HepG2 (cell line): ENCODE measurements around the gene VIT. TPM values are rescaled to one million over a fixed set of nuclear protein-coding genes. Genes with fewer than 3 reads are reported as not detected.
A peak's percentile ranks its signal among the peaks of the same experiment; 100 is the strongest.

Source experiments
- ATAC-seq: fragments of 200-7000 bp; cut with Tn5 transposase; 3 replicates; pipeline ENCODE4 v1.9.1; 2020; ENCODE audit warnings: mild to moderate bottlenecking, moderate library complexity
- BruUV-seq: library from RNA; stranded (reverse); fragments of 400-500 nt; replicated peaks from 2 replicates; lab custom pipeline; 2021; lab: Mats Ljungman, UMichigan
- CTCF ChIA-PET: fragments of 300-600 bp; formaldehyde crosslinking; extraction: SDS; loops from one replicate; lab custom pipeline; 2021; ENCODE audit warnings: low total read pairs, inconsistent platforms, low intra/inter-chr PET ratio; lab: Yijun Ruan, JAX
- POLR2A ChIA-PET: fragments of 350-600 bp; sonication (Branson Sonifier 250); formaldehyde crosslinking; loops from one replicate; lab custom pipeline; 2020; ENCODE audit warnings: antibody characterized with exemption, inconsistent platforms; lab: Yijun Ruan, JAX
- DNase-seq: peaks from one replicate; pipeline ENCODE4 v3.0.0-alpha.2; 2015; ENCODE audit warnings: low spot score
- FAIRE-seq: peaks from 3 replicates; lab custom pipeline; 2011; peaks lifted over from hg19 to GRCh38; lab: Jason Lieb, UNC
- H2AFZ ChIP-seq: one replicate; pipeline ENCODE4 v1.6.1; 2011; ENCODE audit warnings: low read length, inconsistent platforms
- H3K27ac ChIP-seq: fragments of 300-600 bp; 3 replicates; pipeline ENCODE4 v1.8.0; 2011; ENCODE audit warnings: mixed run types, mild to moderate bottlenecking, mixed read lengths, low read length, inconsistent platforms; ENCODE audit not compliant: insufficient read depth; ENCODE audit errors: extremely low read length
- H3K27me3 ChIP-seq, 2 experiments: fragments of 200-600 bp in 1 of 2; 2 replicates in 1 of 2; 3 replicates in 1 of 2; pipeline versions ENCODE4 v1.6.0 to v1.8.0; 2011; ENCODE audit warnings: low read length in 2 of 2, mild to moderate bottlenecking in 2 of 2, moderate library complexity in 2 of 2, inconsistent platforms in 1 of 2; ENCODE audit not compliant: insufficient read depth in 2 of 2, control insufficient read depth in 1 of 2
- H3K36me3 ChIP-seq, 2 experiments: fragments of 200-600 bp in 1 of 2; replicated peaks in 1 of 2; 2 replicates in 1 of 2; 3 replicates in 1 of 2; pipeline versions ENCODE4 v1.5.1 to v1.8.0; 2011; ENCODE audit warnings: low read length in 2 of 2, inconsistent platforms in 1 of 2; ENCODE audit not compliant: insufficient read depth in 2 of 2, control insufficient read depth in 1 of 2
- H3K4me1 ChIP-seq: 2 replicates; pipeline ENCODE4 v1.5.1; 2012; ENCODE audit warnings: low read length, inconsistent platforms; ENCODE audit not compliant: insufficient read depth
- H3K4me2 ChIP-seq: 2 replicates; pipeline ENCODE4 v1.6.0; 2011; ENCODE audit warnings: low read depth, low read length, inconsistent platforms
- H3K4me3 ChIP-seq, 3 experiments: fragments of 200-600 bp in 1 of 3; sonication (generic), shearing (Covaris generic) in 1 of 3; replicated peaks in 1 of 3; 2 replicates each; pipeline ENCODE4 v1.5.1; 2011 to 2016; ENCODE audit warnings: low read length in 3 of 3, inconsistent platforms in 2 of 3, low read depth in 2 of 3, mild to moderate bottlenecking in 2 of 3, control low read depth in 1 of 3, mixed read lengths in 1 of 3; ENCODE audit not compliant: insufficient read depth in 1 of 3
- H3K79me2 ChIP-seq: one replicate; pipeline ENCODE4 v1.6.1; 2011; ENCODE audit warnings: low read length, inconsistent platforms; ENCODE audit not compliant: insufficient read depth
- H3K9ac ChIP-seq: 2 replicates; pipeline ENCODE4 v1.6.0; 2011; ENCODE audit warnings: mild to moderate bottlenecking, low read depth, low read length, inconsistent platforms; ENCODE audit not compliant: insufficient read depth
- H3K9me3 ChIP-seq: 2 replicates; pipeline ENCODE4 v1.5.1; 2012; ENCODE audit warnings: mild to moderate bottlenecking, low read length
- H4K20me1 ChIP-seq: 2 replicates; pipeline ENCODE4 v1.6.0; 2011; ENCODE audit warnings: inconsistent platforms, mild to moderate bottlenecking, low read length, moderate library complexity; ENCODE audit not compliant: insufficient read depth
- CTCF ChIP-seq: sonication (generic); formaldehyde crosslinking; IDR thresholded peaks from 2 replicates; pipeline ENCODE4 v1.5.0; 2020; ENCODE audit warnings: mild to moderate bottlenecking, missing genetic modification reagents, moderate library complexity
- FOXJ3 ChIP-seq: sonication (generic); formaldehyde crosslinking; IDR thresholded peaks from 2 replicates; pipeline ENCODE4 v1.4.0; 2020; ENCODE audit warnings: missing genetic modification reagents, mild to moderate bottlenecking, borderline replicate concordance
- HMGXB4 ChIP-seq, 2 experiments: sonication (generic) in 1 of 2; formaldehyde crosslinking in 1 of 2; IDR thresholded peaks; 2 replicates each; pipeline versions ENCODE4 v1.4.0 to v1.6.1; 2018 to 2020; ENCODE audit warnings: missing genetic modification reagents in 2 of 2, borderline replicate concordance in 1 of 2, low read depth in 1 of 2, mild to moderate bottlenecking in 1 of 2, missing biosample characterization in 1 of 2
- HNF4A ChIP-seq: sonication (generic); formaldehyde crosslinking; IDR thresholded peaks from 2 replicates; pipeline ENCODE4 v1.4.0; 2020; ENCODE audit warnings: missing genetic modification reagents
- PRDM4 ChIP-seq: sonication (generic); formaldehyde crosslinking; IDR thresholded peaks from 2 replicates; pipeline ENCODE4 v1.9.0; 2021; ENCODE audit warnings: missing genetic modification reagents, borderline replicate concordance
- RAD21 ChIP-seq: fragments of 450-650 bp; formaldehyde crosslinking; IDR thresholded peaks from 2 replicates; pipeline ENCODE4 v1.5.0; 2020; ENCODE audit warnings: mild to moderate bottlenecking
- SMC3 ChIP-seq: IDR thresholded peaks from 2 replicates; pipeline ENCODE4 v1.6.1; 2011; ENCODE audit warnings: low read length, improper control_type of control experiment
- TARDBP ChIP-seq: sonication (generic); formaldehyde crosslinking; IDR thresholded peaks from 2 replicates; pipeline ENCODE4 v1.8.0; 2022; ENCODE audit warnings: mild to moderate bottlenecking, missing genetic modification reagents
- TEAD3 ChIP-seq: optimal IDR thresholded peaks from 2 replicates; pipeline ENCODE3; 2016; ENCODE audit warnings: borderline replicate concordance
- XRCC5 ChIP-seq: fragments of 200-400 bp; formaldehyde crosslinking; optimal IDR thresholded peaks from 2 replicates; pipeline ENCODE3; 2017; ENCODE audit warnings: mild to moderate bottlenecking, low read length
- ZNF816 ChIP-seq: sonication (generic); formaldehyde crosslinking; IDR thresholded peaks from 2 replicates; pipeline ENCODE4 v1.8.0; 2022; ENCODE audit warnings: missing genetic modification reagents, mild to moderate bottlenecking, borderline replicate concordance
- WGBS: methylation state at CpG from one replicate; pipeline ENCODE4 v1.1.6; 2017; ENCODE audit warnings: low lambda C conversion rate; 5-methylcytosine and 5-hydroxymethylcytosine counted together
- in situ Hi-C: cut with HindIII; loops from 2 replicates; pipeline ENCODE4 v1.10.0; 2017; ENCODE audit warnings: low pct_unique_long_range_greater_than_20kb; ENCODE audit not compliant: extremely low pct_ligation_motif_present
- intact Hi-C: fragments of 100-400 bp; cut with micrococcal nuclease; formaldehyde crosslinking; loops from one replicate; pipeline ENCODE4 v1.10.0; 2022; ENCODE audit not compliant: unreplicated experiment
- polyA plus RNA-seq, 8 experiments: library from polyadenylated mRNA; depleted of rRNA in 3 of 8; stranded (reverse) in 7 of 8; unstranded in 1 of 8; fragments of >200 nt; fragmentation: Illumina TruSeq in 4 of 8; extraction: Trizol in 4 of 8; gene quantifications; 2 replicates each; pipeline versions ENCODE4 v1.2.1 to v1.2.3, GENCODE V29; 2011 to 2016; ENCODE audit warnings: low read depth in 4 of 8, missing spikeins in 1 of 8, mixed read lengths in 1 of 8; ENCODE audit not compliant: insufficient read depth in 1 of 8
- total RNA-seq, 5 experiments: library from RNA; depleted of rRNA; stranded (reverse); fragments of >200 nt; fragmentation: Illumina TruSeq; extraction: Trizol; gene quantifications; 2 replicates each; pipeline ENCODE4 v1.2.3, GENCODE V29; 2016; ENCODE audit warnings: low read depth in 1 of 5
- TF ChIP-seq, protein P1 (sequence below): IDR thresholded peaks from 2 replicates; pipeline ENCODE4 v1.6.1; 2016; ENCODE audit warnings: low read depth
- TF ChIP-seq, protein P2 (sequence below): sonication (generic); formaldehyde crosslinking; IDR thresholded peaks from 2 replicates; pipeline ENCODE4 v1.4.0; 2020; ENCODE audit warnings: missing genetic modification reagents

Gene VIT
- total and polyA plus RNA-seq, 2 of the 13 experiments (the other 11 are each of a cell fraction or from before 2014, with no cell fraction given) = not detected

DNA sequence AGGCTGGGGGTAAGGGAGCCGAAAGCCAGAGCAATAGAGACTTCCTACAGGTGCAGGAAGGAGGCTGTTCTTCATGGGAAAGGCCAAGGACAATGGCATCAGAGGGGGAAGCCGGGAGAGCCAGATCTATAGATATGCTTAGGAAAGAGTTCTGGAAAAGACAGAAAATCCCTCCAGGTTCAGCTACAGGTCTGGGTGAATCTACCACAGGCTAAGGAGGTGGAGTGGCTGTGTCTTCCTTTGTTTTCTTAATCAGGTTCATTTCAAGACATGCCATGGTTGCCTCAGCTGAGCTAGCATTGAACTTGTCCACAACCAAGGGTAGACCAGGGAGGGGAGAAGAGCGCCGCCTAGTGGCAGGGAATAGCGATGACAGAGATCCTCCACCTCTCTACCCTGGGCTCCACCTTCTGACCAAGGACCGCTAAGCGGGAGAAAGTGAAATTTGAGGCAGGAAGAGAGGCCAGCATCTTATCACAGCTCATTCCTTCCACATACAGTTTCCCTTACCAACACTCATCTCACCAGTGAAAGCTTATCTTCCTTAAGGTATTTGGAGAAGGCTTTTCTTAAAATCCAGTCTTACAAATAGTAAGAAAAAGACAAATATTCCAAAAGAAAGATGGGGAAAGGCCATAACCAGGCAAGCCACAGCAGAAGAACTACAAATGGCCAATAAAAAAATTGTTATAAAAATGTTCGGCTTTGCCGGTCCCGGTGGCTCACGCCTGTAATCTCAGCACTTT, 74.2 kb downstream of the VIT start:
- Histone ChIP-seq H3K9ac (no peak overlapping the region), H3K79me2 (no peaks in the 10 kb centered on the region), H3K36me3 (no peaks in the 10 kb centered on the region), H3K4me3 (no peak overlapping the region), H3K4me1 (no peaks in the 10 kb centered on the region), H3K27me3 (peaks cover 4 to 20% of the 10 kb centered on the region in 2 experiments; a peak in 4 of 5 replicates), H4K20me1 (no peaks in the 10 kb centered on the region), H3K9me3 (no peaks in the 10 kb centered on the region), H3K27ac (no peak overlapping the region), H3K4me2 (no peak overlapping the region), H2AFZ (no peak overlapping the region)
- CTCF ChIA-PET = no interaction called here
- no TSS peak for BruUV-seq
- POLR2A ChIA-PET = no interaction called here
- intact Hi-C loops = no loop called here
- in situ Hi-C loops = no loop called here
- 36% methylated on average over 11 of the region's 11 CpGs for WGBS
- ATAC-seq = peak; percentile 95
- DNase-seq = peak; percentile 67
- FAIRE-seq = peak; percentile 81
- TF ChIP-seq PRDM4 (CRISPR knock-in tag) (no peak), FOXJ3 (CRISPR knock-in tag) (no peak), XRCC5 (peak; percentile 82), ZNF816 (CRISPR knock-in tag) (no peak), HMGXB4 (CRISPR knock-in tag; IDR thresholded peaks at IDR 0.05; ENCODE audit: borderline replicate concordance in 1 of 2, low read depth in 1 of 2) (0 out of 4 replicates have a peak, but pooled peaks have one; percentile 31 to 42), CTCF (peak; percentile 89), TARDBP (0 out of 2 replicates have a peak, but pooled peaks have one; percentile 24), HNF4A (CRISPR knock-in tag) (0 out of 2 replicates have a peak, but pooled peaks have one; percentile 20), TEAD3 (CRISPR knock-in tag) (peak; percentile 30), RAD21 (CRISPR knock-in tag) (peak; percentile 55; the same call in 1 of the 2 replicates), SMC3 (peak; percentile 47)
- TF ChIP-seq, protein P1, sequence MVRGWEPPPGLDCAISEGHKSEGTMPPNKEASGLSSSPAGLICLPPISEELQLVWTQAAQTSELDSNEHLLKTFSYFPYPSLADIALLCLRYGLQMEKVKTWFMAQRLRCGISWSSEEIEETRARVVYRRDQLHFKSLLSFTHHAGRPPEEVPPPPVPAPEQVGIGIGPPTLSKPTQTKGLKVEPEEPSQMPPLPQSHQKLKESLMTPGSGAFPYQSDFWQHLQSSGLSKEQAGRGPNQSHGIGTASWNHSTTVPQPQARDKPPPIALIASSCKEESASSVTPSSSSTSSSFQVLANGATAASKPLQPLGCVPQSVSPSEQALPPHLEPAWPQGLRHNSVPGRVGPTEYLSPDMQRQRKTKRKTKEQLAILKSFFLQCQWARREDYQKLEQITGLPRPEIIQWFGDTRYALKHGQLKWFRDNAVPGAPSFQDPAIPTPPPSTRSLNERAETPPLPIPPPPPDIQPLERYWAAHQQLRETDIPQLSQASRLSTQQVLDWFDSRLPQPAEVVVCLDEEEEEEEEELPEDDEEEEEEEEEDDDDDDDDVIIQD (CRISPR knock-in tag) = peak; percentile 14; the same call in 1 of the 2 replicates
- TF ChIP-seq, protein P2, sequence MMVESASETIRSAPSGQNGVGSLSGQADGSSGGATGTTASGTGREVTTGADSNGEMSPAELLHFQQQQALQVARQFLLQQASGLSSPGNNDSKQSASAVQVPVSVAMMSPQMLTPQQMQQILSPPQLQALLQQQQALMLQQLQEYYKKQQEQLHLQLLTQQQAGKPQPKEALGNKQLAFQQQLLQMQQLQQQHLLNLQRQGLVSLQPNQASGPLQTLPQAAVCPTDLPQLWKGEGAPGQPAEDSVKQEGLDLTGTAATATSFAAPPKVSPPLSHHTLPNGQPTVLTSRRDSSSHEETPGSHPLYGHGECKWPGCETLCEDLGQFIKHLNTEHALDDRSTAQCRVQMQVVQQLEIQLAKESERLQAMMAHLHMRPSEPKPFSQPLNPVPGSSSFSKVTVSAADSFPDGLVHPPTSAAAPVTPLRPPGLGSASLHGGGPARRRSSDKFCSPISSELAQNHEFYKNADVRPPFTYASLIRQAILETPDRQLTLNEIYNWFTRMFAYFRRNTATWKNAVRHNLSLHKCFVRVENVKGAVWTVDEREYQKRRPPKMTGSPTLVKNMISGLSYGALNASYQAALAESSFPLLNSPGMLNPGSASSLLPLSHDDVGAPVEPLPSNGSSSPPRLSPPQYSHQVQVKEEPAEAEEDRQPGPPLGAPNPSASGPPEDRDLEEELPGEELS = 0 out of 2 replicates have a peak, but pooled peaks have one; percentile 17
